Erythroblast (primary cell): Measurements from ENCODE around the gene GPANK1.

Source experiments
- GATA1 ChIP-seq: IDR thresholded peaks from 2 replicates; pipeline ENCODE4 v1.6.1; 2011; ENCODE audit warnings: low read depth, mild to moderate bottlenecking, control low read depth, low read length, moderate library complexity
- POLR2A ChIP-seq: IDR thresholded peaks from 2 replicates; pipeline ENCODE4 v1.6.1; 2011; ENCODE audit warnings: mild to moderate bottlenecking, low read length

GRCh38 chr6:31640612-31641011 lies 24.2 kb downstream of the GPANK1 start:
- TF ChIP-seq POLR2A (no peak), GATA1 (no peak)
